CD4-positive, alpha-beta T cell treated with Interferon alpha-2 for 1 hour (primary cell): ENCODE measurements around the gene GLO1.

Source experiments
- DNase-seq, 2 donors: peaks; one replicate each; pipeline ENCODE4 v3.0.0-alpha.2; 2020 to 2022

The GLO1 gene

DNA sequence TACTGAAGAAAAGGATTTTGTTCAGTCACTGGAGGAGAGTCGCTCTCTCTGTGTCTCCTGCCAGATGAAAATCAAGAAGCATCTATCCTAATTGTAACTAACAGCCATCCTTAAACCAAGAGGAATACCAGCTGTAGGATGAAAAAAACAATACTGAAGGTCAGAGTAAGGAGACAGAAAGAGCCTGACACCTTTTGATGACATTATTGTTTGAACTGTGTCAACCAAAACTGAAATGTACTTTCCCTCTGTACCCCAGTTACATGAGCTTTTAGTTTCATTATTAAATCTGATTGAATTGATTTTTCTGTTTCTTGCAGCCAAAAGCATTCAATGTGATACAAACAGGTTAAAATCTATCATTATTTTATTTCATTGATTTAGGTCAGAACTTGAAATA lies 46.0 kb downstream of the GLO1 start:
- no peak for DNase-seq

DNA sequence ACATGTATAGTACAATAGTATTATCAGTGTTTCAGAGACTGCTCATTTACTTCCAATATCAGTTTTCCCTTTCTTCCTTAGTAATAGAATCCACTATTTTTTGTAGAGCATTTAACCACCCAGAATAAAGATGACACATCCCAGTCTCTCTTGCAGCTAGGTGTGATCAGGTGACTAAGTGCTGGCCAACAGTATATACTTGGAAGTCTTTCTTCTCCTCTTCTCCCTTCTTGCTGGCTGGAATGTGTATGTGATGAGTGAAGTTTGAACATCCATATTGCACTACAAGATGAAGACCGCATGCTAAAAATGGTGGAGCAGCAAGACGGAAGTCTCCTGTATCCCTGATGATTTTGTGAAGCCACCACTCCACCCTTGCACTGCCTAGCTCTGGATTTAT lies 48.7 kb downstream of the GLO1 start:
- DNase-seq: no peak

DNA sequence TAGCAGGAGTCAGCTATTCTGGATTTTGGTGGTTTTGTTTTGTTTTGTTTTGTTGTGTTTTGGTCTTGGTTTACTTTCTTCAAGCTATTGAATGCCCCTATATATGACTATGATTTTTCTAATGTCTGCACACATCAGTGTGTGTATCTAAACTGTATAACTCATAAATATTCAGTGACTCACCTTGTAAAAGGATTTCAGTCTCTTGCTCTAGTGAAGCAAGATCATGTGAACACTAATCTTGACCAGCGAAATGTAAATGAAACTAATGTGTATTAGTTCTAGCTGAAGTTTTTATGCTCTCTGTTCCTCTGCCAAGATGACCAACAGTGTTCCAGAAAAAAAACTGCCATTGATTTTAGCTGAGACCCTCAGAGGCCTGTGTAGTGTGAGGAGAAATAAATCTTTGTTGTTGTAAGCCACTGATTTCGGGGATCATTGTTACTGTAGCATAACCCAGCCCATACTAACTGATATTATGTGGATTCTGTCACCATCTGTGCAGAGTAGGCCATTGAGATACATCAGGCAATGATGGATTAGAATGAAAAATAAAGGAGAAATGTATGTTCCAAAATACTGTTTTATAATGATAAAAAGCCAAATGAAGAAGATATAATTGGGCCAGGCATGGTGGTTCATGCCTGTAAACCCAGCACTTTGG lies 51.7 kb downstream of the GLO1 start:
- DNase-seq: no peak

DNA sequence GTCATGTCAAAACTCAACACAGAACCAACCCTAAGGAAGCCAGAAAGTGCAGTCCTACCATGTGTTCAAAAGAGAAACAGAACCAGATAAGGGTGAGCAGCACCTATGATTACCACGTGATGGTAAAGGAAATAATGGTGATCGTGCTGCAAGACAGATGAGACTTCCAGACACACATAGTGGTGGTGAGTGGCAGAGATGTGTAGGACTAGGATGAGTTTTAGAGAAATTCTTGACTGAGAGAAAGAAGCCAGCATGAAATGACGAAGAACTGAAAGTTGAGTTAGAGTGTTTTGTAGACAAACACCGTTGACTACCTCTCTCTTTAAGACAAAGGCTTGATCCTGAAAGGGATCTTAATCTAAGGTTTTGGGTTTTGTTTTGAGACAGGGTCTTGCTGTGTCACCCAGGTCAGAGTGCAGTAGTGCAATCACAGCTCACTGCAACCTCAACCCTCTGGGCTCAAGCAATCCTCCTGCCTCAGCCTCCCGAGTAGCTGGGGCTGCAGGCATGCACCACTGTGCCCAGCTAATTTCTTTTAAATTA lies 52.7 kb downstream of the GLO1 start:
- DNase-seq: no peak

DNA sequence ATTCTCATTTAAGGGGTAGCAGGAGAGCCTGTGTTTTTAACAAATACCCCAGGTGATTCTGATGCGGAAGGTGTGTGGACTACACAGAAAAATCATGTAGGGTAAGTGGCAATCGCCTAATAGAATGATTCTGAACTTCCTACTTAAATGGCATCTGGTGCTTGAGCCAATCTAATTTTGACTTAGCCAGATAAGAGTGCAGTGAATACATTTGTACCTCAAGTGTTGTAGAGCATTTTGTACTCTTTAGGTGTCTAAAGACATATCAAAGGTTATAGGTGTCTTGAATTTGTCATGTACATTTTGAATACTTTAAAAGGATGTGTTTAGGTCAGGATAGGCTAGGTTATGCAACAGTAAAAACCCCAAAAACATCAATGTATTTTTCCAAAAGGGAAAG lies 53.2 kb downstream of the GLO1 start:
- DNase-seq: no peak

DNA sequence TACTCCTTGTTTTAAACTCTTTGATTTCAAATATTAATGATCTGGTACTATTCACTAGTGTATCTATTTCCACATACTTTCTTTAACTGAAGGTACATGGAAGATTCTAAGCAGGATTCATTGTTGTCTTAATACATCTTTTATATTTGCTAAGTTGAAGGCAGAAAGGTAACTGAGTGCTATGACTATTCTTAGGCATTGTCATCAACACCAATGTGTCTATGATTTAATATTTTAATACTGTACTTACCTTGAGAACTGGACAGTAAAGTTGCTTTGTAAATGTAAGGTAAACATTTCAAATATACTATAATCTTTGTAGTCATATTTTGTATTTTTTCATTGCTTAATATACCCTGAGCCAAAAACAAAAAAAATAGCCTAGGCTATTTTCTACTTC lies 54.3 kb downstream of the GLO1 start:
- DNase-seq: no peak

DNA sequence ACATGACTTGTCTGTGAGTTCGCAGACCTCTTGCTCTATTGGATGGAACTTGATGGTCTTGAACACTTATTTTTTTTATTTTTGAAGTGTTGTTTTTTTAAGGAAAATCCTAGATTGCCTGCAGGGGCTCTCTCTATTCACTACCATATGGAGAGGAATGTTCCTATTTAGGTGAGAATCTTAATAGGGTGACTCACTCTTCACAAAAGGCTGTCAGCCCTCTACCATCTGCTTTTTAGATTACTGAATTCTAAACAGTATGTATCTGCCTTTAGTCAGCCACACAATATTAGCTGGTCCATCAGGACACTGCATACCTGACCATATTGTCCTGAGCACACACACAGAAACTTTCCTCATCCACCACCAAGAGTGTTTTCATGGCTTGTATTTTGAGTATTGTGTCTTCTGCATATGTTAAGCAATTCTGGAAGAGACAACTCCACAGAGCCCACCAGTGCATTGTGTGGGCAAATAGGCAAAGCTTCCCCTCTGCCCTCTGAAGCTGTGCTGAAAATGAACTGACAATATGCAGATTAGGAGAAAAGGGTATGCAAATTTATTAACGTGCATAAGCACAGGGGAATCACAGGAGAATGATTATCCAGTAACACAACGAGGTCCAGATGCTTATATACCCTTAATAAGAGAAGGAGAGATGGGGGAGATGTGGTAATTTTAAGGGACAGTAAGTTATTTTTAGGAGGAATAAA lies 56.6 kb downstream of the GLO1 start:
- DNase-seq: no peak

DNA sequence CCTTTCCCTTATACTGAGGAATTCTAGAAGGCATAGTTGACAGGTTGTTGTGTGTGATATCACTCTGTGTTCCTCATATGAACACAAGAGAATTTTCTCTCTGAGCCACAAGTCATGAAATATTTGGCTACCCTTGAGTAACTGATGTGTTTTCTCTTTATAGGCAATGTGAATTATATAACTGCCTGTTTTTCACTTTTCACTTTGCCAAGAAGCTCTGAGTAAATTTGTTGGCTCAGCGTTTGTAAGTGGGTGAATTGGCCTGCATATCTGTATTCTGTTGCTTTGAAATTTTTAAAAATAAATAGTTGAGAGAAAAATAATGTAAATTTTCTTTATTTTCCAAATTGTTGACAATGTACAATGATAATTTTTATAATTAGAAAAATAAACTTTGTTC lies 58.0 kb downstream of the GLO1 start:
- no peak for DNase-seq

DNA sequence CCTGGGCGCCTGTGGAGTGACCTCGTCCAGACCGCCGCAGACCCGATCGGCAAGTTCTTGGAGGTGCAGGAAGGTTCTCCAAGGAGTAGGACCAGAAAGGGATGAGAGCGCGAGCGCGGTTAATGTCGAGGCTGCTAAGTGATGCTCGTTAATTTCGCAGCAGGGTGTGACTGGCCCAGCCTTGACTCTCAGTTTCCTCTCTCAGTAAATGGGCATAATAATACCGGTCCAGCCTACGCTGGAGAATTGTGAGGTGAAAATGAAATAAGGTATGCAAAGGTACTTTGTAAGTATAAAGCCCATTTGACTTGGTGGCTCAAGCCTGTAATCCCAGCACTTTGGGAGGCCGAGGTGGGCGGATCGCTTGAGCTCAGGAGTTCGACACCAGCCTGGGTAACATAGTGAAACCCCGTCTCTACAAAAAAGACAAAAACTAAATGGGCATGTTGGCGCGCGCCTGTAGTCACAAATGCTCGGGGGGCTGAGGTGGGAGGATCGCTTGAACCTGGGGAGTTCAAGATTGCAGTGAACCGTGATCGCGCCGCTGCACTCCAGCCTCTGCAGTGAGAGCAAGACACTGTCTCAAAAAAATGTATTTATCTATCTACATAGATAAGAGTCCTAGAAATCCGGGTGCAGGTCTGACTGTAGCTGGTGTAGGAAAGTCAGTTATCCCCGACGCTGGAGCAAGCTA lies 62.6 kb downstream of the GLO1 start:
- no peak for DNase-seq

DNA sequence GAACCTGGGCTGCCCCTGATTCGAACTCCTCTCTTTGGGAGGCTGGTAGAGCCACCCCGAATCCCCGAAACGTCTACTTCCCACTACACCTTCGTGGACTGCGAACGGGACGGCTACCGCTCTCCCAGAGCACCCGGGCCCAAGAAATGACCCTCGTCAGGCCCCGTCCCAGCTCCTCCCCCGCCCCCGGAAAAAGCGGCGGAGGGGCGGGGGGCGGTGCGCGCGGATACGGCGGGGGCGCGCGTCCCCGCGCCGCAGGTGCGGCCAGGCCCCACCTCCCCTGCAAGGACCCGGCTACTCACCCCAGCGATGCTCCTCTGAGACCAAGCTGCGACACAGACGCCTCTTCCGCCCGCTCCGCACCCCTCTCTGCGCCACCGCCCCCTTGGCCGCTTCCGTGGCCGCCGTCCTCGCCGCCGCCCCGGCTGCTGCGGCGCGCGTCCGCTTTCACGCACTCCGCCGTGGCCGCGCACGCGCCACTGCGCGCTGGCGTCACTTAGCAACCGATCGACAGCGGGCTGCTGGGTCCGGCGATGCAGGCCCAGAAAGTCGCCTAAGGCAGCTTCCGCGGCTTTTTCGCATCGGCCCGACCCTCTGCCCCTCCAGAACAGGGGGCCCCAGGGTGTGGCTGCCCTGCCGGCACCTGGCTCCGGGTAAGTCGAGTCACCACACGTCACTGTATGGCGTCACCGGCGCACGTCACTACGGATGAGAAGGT lies 63.3 kb downstream of the GLO1 start, which contains the start of gene BTBD9:
Gene BTBD9, minus strand, starts transcription at position 432 of the 718 bp plus-strand sequence.
- DNase-seq: peak; percentile 86 to 87

DNA sequence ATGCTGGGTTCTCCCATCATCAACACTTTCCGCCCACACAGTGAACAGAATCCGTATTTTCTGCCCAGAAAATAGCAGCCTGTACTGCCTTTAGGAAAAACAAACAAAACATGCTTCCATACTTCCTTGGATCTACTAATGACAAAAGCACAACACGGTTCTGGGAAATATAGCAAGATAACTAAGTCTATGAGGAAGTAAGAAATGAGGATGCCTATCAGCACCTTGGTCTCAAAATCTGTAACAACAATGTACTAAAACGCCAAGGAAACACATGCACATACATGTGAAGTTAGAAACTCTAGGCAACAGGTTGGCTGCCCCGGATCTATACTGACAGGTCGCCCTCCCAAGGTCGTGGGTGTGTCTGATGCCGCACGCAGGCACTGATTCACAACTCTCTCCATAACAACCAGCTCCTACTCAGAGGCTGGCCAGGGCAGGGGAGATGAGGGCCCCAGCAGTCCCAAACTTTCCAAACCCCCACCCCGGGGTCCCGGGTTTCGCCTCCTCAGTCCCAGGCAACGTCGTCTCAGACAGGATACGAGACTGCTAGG lies 63.9 kb downstream of the GLO1 start:
- peak; percentile 57 to 65 for DNase-seq

DNA sequence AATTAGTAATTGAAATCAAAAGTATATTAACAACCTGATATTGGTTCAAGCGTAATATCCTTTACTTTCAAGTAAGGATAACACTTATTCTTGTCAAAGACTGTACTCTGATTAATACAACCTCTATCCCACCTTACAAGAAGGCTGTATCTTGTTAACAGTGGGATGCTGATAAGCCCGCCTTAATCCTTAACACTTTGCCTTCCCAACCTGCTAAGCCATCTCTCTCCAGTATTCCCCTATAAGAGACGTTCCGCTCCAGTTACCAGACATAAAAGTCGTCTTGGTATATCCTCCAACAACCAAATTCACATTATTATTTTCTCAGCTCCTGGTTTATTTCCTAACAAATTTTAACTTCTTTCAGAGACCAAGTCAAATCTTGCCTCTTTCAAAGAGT lies 65.2 kb downstream of the GLO1 start:
- DNase-seq: no peak

DNA sequence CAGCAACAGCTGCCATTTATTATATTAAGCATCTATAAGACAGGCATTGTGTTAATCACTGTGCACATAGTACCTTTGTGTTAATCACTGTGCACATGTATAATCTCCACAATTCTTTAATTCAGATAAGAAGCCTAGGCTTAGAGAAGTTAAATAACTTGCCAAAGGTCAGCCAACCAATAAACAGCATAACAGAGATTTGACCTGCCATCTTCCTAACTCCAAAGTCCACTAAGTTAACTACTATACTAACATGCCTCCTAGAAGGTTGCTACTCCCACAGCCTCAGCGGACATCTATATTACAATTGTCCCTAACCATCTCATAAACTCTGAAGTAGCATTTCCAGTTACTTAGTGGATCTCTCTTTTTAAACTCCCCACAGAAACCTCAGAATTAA lies 66.9 kb downstream of the GLO1 start:
- DNase-seq: no peak

DNA sequence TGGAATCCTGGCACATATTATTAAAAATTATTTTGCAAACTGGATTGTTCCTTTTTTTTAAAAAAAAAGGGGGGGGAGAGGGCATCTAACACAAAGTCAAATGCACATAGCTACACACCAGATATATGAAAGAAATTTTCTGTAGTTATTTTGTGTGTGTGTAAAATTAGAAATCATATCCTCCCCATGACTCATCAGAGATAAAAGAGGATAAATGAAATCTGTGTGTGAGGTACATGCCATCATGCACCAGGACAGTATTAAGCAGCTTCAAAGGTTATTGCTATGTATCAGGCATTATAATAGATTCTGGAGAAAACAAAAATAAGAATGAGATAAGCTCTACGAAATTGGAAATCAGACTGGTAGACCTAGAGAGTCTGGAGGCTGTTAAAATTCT lies 68.4 kb downstream of the GLO1 start:
- DNase-seq: no peak

DNA sequence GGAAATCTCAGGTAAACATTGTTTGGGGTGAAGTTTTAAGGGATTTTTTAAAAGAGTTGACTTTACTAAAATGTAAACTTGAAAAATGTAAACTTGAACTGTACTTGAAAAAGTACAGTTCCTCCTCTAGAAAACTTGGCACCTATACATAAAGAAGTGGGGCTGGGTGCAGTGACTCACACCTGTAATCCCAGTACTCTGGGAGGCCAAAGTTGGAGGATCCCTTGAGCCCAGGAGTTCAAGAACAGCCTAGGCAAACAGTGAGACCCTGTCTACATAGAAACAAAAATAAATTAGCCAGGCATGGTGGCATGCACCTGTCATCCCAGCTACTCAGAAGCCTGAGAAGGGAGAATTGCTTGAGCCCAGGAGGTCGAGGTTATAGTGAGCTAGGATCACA lies 70.5 kb downstream of the GLO1 start:
- DNase-seq: no peak

DNA sequence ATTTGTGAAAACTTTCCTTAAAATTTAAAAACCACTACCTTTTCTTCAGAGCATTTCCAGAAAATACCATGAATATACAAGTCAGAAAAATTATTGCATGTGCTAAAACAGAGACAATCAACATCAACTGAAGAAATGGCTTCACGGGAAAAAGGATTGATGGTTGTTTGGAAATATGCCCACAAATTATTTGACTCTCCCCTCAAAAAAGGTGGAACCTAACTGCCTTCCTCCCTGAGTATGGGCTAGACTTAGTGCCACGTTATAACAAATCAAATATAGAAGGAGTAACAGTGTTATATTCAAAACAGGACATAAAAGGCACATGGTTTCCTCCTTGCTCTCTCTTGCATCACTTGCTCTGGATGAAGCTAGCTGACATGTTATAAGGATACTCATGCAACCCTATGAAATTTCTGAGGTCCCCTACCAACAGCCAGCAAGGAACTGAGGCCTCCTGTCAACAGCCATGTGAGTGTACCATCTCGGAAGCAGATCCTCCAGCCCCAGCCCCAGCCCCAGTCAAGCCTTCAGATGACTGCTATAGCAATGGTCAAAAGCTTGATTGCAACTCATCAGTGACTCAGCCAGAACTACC lies 71.7 kb downstream of the GLO1 start:
- no peak for DNase-seq
